ENCODE results near the gene DOC2A. TPM values are rescaled to one million over a fixed set of nuclear protein-coding genes. Genes with fewer than 3 reads are reported as not detected.
"Not testable (repeated sequence)": the region's sequence is repeated elsewhere in the genome, so short reads cannot be mapped to it uniquely, and the experiment has no call there.

DOC2A gene
- total and polyA plus RNA-seq, 2 donors from 2014 or later, result 1.9 to 3.5 TPM

- Histone ChIP-seq H3K9ac (ENCODE audit: low read length in 3 of 3) (no peak overlapping the region), H3K36me3 (ENCODE audit: control insufficient read depth in 2 of 3, insufficient read depth in 3 of 3, low read length in 3 of 3) (no peaks in the 10 kb centered on the region), H3K4me1 (ENCODE audit: control insufficient read depth in 2 of 3, insufficient read depth in 2 of 3, low read depth in 1 of 3, low read length in 3 of 3) (peaks cover 0 to 2% (median 0%) of the 10 kb centered on the region in 3 donors), H3K27ac (ENCODE audit: low read depth in 2 of 2, low read length in 2 of 2) (no peak overlapping the region), H3K4me3 (ENCODE audit: low read length in 3 of 3) (no peak overlapping the region), H3K27me3 (ENCODE audit: control insufficient read depth, insufficient read depth, low read length) (no peaks in the 10 kb centered on the region), H3K9me3 (ENCODE audit: control insufficient read depth in 2 of 3, insufficient read depth in 1 of 3, low read length in 3 of 3) (peaks cover 0 to 3% (median 0%) of the 10 kb centered on the region in 3 donors)
- TF ChIP-seq CTCF (IDR thresholded peaks at IDR 0.05; ENCODE audit: borderline replicate concordance, extremely low read depth, insufficient read depth), result peak; percentile 17
- FAIRE-seq, result peak; percentile 83
- peak in 2 of 5 donors; percentile 31 to 63 for DNase-seq
- intact Hi-C loops (cut with DNase I), result no loop called here
Observed at GRCh38 chr16:30041841-30042240, 31.0 kb upstream of the DOC2A start.

GRCh38 chr16:30040690-30041089 lies 29.9 kb upstream of the DOC2A start:
- H3K9me3 ChIP-seq (ENCODE audit: control insufficient read depth in 2 of 3, insufficient read depth in 1 of 3, low read length in 3 of 3); H3K4me3 ChIP-seq (ENCODE audit: low read length in 3 of 3); FAIRE-seq; DNase-seq; H3K27ac ChIP-seq (ENCODE audit: low read depth in 2 of 2, low read length in 2 of 2); H3K9ac ChIP-seq (ENCODE audit: low read length in 3 of 3); H3K4me1 ChIP-seq (ENCODE audit: control insufficient read depth in 2 of 3, insufficient read depth in 2 of 3, low read depth in 1 of 3, low read length in 3 of 3); H3K36me3 ChIP-seq (ENCODE audit: control insufficient read depth in 2 of 3, insufficient read depth in 3 of 3, low read length in 3 of 3); H3K27me3 ChIP-seq (ENCODE audit: control insufficient read depth, insufficient read depth, low read length); intact Hi-C loops (cut with DNase I): not testable (repeated sequence)

- Histone ChIP-seq H3K4me3 (ENCODE audit: low read length in 3 of 3) (no peak overlapping the region), H3K36me3 (ENCODE audit: control insufficient read depth in 2 of 3, insufficient read depth in 3 of 3, low read length in 3 of 3) (no peaks in the 10 kb centered on the region), H3K4me1 (ENCODE audit: control insufficient read depth in 2 of 3, insufficient read depth in 2 of 3, low read depth in 1 of 3, low read length in 3 of 3) (peaks cover 0 to under 1% (median 0%) of the 10 kb centered on the region in 3 donors), H3K9me3 (ENCODE audit: control insufficient read depth in 2 of 3, insufficient read depth in 1 of 3, low read length in 3 of 3) (peaks cover 0 to under 1% (median 0%) of the 10 kb centered on the region in 3 donors), H3K9ac (ENCODE audit: low read length in 3 of 3) (no peak overlapping the region), H3K27ac (ENCODE audit: low read depth in 2 of 2, low read length in 2 of 2) (no peak overlapping the region), H3K27me3 (ENCODE audit: control insufficient read depth, insufficient read depth, low read length) (no peaks in the 10 kb centered on the region)
- DNase-seq (no peak), FAIRE-seq (no peak)
- intact Hi-C loops (cut with DNase I), result no loop called here
- TF ChIP-seq CTCF (IDR thresholded peaks at IDR 0.05; ENCODE audit: borderline replicate concordance, extremely low read depth, insufficient read depth), result no peak
Observed at GRCh38 chr16:30040221-30040620, 29.4 kb upstream of the DOC2A start.

GRCh38 chr16:30033270-30033669 lies 22.4 kb upstream of the DOC2A start:
- DNase-seq, result no peak
- no peaks in the 10 kb centered on the region for H3K36me3 ChIP-seq (ENCODE audit: control insufficient read depth in 2 of 3, insufficient read depth in 3 of 3, low read length in 3 of 3)
- FAIRE-seq, result no peak
- no peaks in the 10 kb centered on the region for H3K9me3 ChIP-seq (ENCODE audit: control insufficient read depth in 2 of 3, insufficient read depth in 1 of 3, low read length in 3 of 3)
- TF ChIP-seq CTCF (IDR thresholded peaks at IDR 0.05; ENCODE audit: borderline replicate concordance, extremely low read depth, insufficient read depth), result no peak
- H3K4me3 ChIP-seq (ENCODE audit: low read length in 3 of 3), result no peak overlapping the region
- no peaks in the 10 kb centered on the region for H3K4me1 ChIP-seq (ENCODE audit: control insufficient read depth in 2 of 3, insufficient read depth in 2 of 3, low read depth in 1 of 3, low read length in 3 of 3)
- intact Hi-C loops (cut with DNase I), result no loop called here
- no peak overlapping the region for H3K9ac ChIP-seq (ENCODE audit: low read length in 3 of 3)
- H3K27me3 ChIP-seq (ENCODE audit: control insufficient read depth, insufficient read depth, low read length), result peaks cover 3% of the 10 kb centered on the region
- H3K27ac ChIP-seq (ENCODE audit: low read depth in 2 of 2, low read length in 2 of 2), result no peak overlapping the region

Measured in kidney (tissue), 14 donors.